ENCODE results near the gene TRIM2.

Gene TRIM2

GRCh38 chr4:153275380-153276276 is 71.4 kb downstream of the TRIM2 start:
- no peak for DNase-seq (ENCODE audit: low read depth in 2 of 2)

- DNase-seq (ENCODE audit: low read depth in 2 of 2) = no peak
Measured at GRCh38 chr4:153276971-153277370, 72.7 kb downstream of the TRIM2 start.

- DNase-seq (ENCODE audit: low read depth in 2 of 2) = no peak
Measured at GRCh38 chr4:153281476-153281875, 77.2 kb downstream of the TRIM2 start.

- DNase-seq (ENCODE audit: low read depth in 2 of 2) = no peak
Measured at GRCh38 chr4:153282023-153282422, 77.8 kb downstream of the TRIM2 start.

- no peak for DNase-seq (ENCODE audit: low read depth in 2 of 2)
Measured at GRCh38 chr4:153283260-153283659, 79.0 kb downstream of the TRIM2 start.

GRCh38 chr4:153290134-153290533 is 85.9 kb downstream of the TRIM2 start:
- no peak for DNase-seq (ENCODE audit: low read depth in 2 of 2)

- no peak for DNase-seq (ENCODE audit: low read depth in 2 of 2)
Measured at GRCh38 chr4:153291562-153291961, 87.3 kb downstream of the TRIM2 start.

- no peak for DNase-seq (ENCODE audit: low read depth in 2 of 2)
Measured at GRCh38 chr4:153292897-153293741, 88.9 kb downstream of the TRIM2 start.

- DNase-seq (ENCODE audit: low read depth in 2 of 2) = no peak
Measured at GRCh38 chr4:153293742-153294057, 89.5 kb downstream of the TRIM2 start.

- no peak for DNase-seq (ENCODE audit: low read depth in 2 of 2)
Measured at GRCh38 chr4:153294631-153295030, 90.4 kb downstream of the TRIM2 start.

- DNase-seq (ENCODE audit: low read depth in 2 of 2) = no peak
Measured at GRCh38 chr4:153295131-153295755, 91.0 kb downstream of the TRIM2 start.

GRCh38 chr4:153296040-153296823 is 92.0 kb downstream of the TRIM2 start:
- peak; percentile 63 to 69 for DNase-seq (ENCODE audit: low read depth in 2 of 2)

GRCh38 chr4:153297116-153297515 is 92.9 kb downstream of the TRIM2 start:
- DNase-seq (ENCODE audit: low read depth in 2 of 2) = no peak

- no peak for DNase-seq (ENCODE audit: low read depth in 2 of 2)
Measured at GRCh38 chr4:153310793-153311192, 106.5 kb downstream of the TRIM2 start.

- no peak for DNase-seq (ENCODE audit: low read depth in 2 of 2)
Measured at GRCh38 chr4:153314915-153315314, 110.7 kb downstream of the TRIM2 start.

- DNase-seq (ENCODE audit: low read depth in 2 of 2) = peak in 1 of 2 experiments; percentile 30
Measured at GRCh38 chr4:153318696-153319320, 114.6 kb downstream of the TRIM2 start.

- DNase-seq (ENCODE audit: low read depth in 2 of 2) = no peak
Measured at GRCh38 chr4:153322791-153323190, 118.5 kb downstream of the TRIM2 start.

GRCh38 chr4:153324046-153324445 is 119.8 kb downstream of the TRIM2 start:
- no peak for DNase-seq (ENCODE audit: low read depth in 2 of 2)

- DNase-seq (ENCODE audit: low read depth in 2 of 2) = no peak
Measured at GRCh38 chr4:153325558-153325957, 121.3 kb downstream of the TRIM2 start.

GRCh38 chr4:153326513-153326912 is 122.3 kb downstream of the TRIM2 start:
- DNase-seq (ENCODE audit: low read depth in 2 of 2) = no peak

GRCh38 chr4:153327247-153327646 is 123.0 kb downstream of the TRIM2 start:
- no peak for DNase-seq (ENCODE audit: low read depth in 2 of 2)

Measured in fibroblast of skin of left quadriceps (primary cell).